K562 (cell line): ENCODE measurements around the gene ADNP. TPM values are rescaled to one million over a fixed set of nuclear protein-coding genes. Genes with fewer than 3 reads are reported as not detected.

ENCODE experiments used
- ATAC-seq: fragments of 200-7000 bp; cut with Tn5 transposase; 3 replicates; pipeline ENCODE4 v1.9.1; 2020; ENCODE audit warnings: moderate library complexity
- BruUV-seq: library from RNA; stranded (reverse); fragments of 400-500 nt; replicated peaks from 2 replicates; lab custom pipeline; 2021; lab: Mats Ljungman, UMichigan
- CTCF ChIA-PET: fragments of 300-600 bp; formaldehyde crosslinking; extraction: SDS; loops from one replicate; lab custom pipeline; 2021; ENCODE audit warnings: low intra/inter-chr PET ratio; lab: Yijun Ruan, JAX
- POLR2A ChIA-PET: fragments of 300-600, 350-650 bp; sonication (Branson Sonifier 250); formaldehyde crosslinking; extraction: SDS; loops from one replicate; lab custom pipeline; 2021; ENCODE audit warnings: antibody characterized with exemption, inconsistent platforms; lab: Yijun Ruan, JAX
- DNase-seq, 4 experiments: peaks; one replicate each; pipeline versions ENCODE4 v3.0.0 to v3.0.0-alpha.2; 2011 to 2018; ENCODE audit warnings: low spot score in 3 of 4, mixed read lengths in 3 of 4; ENCODE audit errors: extremely low read depth in 1 of 4
- FAIRE-seq: peaks from 2 replicates; lab custom pipeline; 2011; peaks lifted over from hg19 to GRCh38; lab: Jason Lieb, UNC
- H2AFZ ChIP-seq: 2 replicates; pipeline ENCODE4 v1.6.0; 2011; ENCODE audit warnings: low read depth, low read length, control low read depth, inconsistent platforms
- H3K27ac ChIP-seq: fragments of 200-600 bp; 3 replicates; pipeline ENCODE4 v1.8.0; 2011; ENCODE audit warnings: low read depth, mild to moderate bottlenecking, control low read depth, inconsistent platforms, low read length, moderate library complexity, mixed read lengths; ENCODE audit errors: extremely low read depth
- H3K27me3 ChIP-seq, 2 experiments: fragments of 300-600 bp in 1 of 2; 2 replicates in 1 of 2; 3 replicates in 1 of 2; pipeline versions ENCODE4 v1.6.0 to v1.8.0; 2011; ENCODE audit warnings: inconsistent platforms in 2 of 2, low read length in 2 of 2, mild to moderate bottlenecking in 1 of 2, mixed read lengths in 1 of 2, moderate library complexity in 1 of 2; ENCODE audit not compliant: control insufficient read depth in 2 of 2, insufficient read depth in 2 of 2
- H3K36me3 ChIP-seq: fragments of 300-600 bp; 3 replicates; pipeline ENCODE4 v1.8.0; 2011; ENCODE audit warnings: mild to moderate bottlenecking, low read length, inconsistent platforms; ENCODE audit not compliant: control insufficient read depth, insufficient read depth
- H3K4me1 ChIP-seq, 2 experiments: fragments of 200-600 bp in 1 of 2; replicated peaks in 1 of 2; 2 replicates in 1 of 2; 3 replicates in 1 of 2; pipeline versions ENCODE4 v1.5.1 to v1.8.0; 2011; ENCODE audit warnings: inconsistent platforms in 2 of 2, low read length in 2 of 2, mild to moderate bottlenecking in 1 of 2, mixed read lengths in 1 of 2, moderate library complexity in 1 of 2; ENCODE audit not compliant: control insufficient read depth in 2 of 2, insufficient read depth in 2 of 2
- H3K4me2 ChIP-seq: 2 replicates; pipeline ENCODE4 v1.6.1; 2011; ENCODE audit warnings: low read length, control low read depth, inconsistent platforms, mixed read lengths; ENCODE audit not compliant: insufficient read depth
- H3K4me3 ChIP-seq: fragments of 200-600 bp; sonication (generic), shearing (Covaris generic); 2 replicates; pipeline ENCODE4 v1.5.1; 2016; ENCODE audit warnings: control low read depth, inconsistent platforms
- H3K79me2 ChIP-seq: fragments of 200-600 bp; 3 replicates; pipeline ENCODE4 v1.8.0; 2011; ENCODE audit warnings: low read length, inconsistent platforms; ENCODE audit not compliant: control insufficient read depth, insufficient read depth
- H3K9ac ChIP-seq, 2 experiments: 2 replicates each; pipeline versions ENCODE4 v1.6.0 to v1.6.1; 2011; ENCODE audit warnings: low read depth in 2 of 2, low read length in 2 of 2, control low read depth in 1 of 2, inconsistent platforms in 1 of 2, mild to moderate bottlenecking in 1 of 2, mixed read lengths in 1 of 2; ENCODE audit not compliant: insufficient read depth in 1 of 2
- H3K9me1 ChIP-seq: one replicate; pipeline ENCODE4 v1.6.0; 2011; ENCODE audit warnings: inconsistent platforms, mild to moderate bottlenecking, low read length, moderate library complexity; ENCODE audit not compliant: control insufficient read depth, insufficient read depth
- H3K9me3 ChIP-seq: replicated peaks from 2 replicates; pipeline ENCODE4 v1.5.1; 2011; ENCODE audit warnings: low read depth, low read length, inconsistent platforms; ENCODE audit not compliant: control insufficient read depth, insufficient read depth
- H4K20me1 ChIP-seq: replicated peaks from 2 replicates; pipeline ENCODE4 v1.6.1; 2011; ENCODE audit warnings: low read length, inconsistent platforms, mixed read lengths; ENCODE audit not compliant: control insufficient read depth, insufficient read depth
- HNRNPH1 ChIP-seq: fragments of 200-400 bp; formaldehyde crosslinking; optimal IDR thresholded peaks from 2 replicates; pipeline ENCODE3; 2017; ENCODE audit warnings: low read depth, mild to moderate bottlenecking, low read length, moderate library complexity
- NCOA4 ChIP-seq: fragments of 450-650 bp; IDR thresholded peaks from 2 replicates; pipeline ENCODE4 v1.6.1; 2018; ENCODE audit warnings: mild to moderate bottlenecking; ENCODE audit not compliant: partially characterized antibody
- NFIC ChIP-seq: fragments of 450-650 bp; IDR thresholded peaks from 2 replicates; pipeline ENCODE4 v1.6.1; 2017; ENCODE audit warnings: mild to moderate bottlenecking, inconsistent platforms
- PTBP1 ChIP-seq: fragments of 200-400 bp; formaldehyde crosslinking; IDR thresholded peaks from 2 replicates; pipeline ENCODE4 v1.6.1; 2017; ENCODE audit warnings: low read depth, low read length
- ZNF121 ChIP-seq: sonication (generic); formaldehyde crosslinking; conservative IDR thresholded peaks from 2 replicates; pipeline ENCODE4 v1.8.0; 2022; ENCODE audit warnings: missing genetic modification reagents
- ZNF354B ChIP-seq: fragments of 250-450 bp; sonication (Bioruptor Pico); IDR thresholded peaks from 2 replicates; pipeline ENCODE4 v1.4.0; 2020
- WGBS: fragments of 100-300 bp; shearing (Covaris generic); methylation state at CpG from one replicate; pipeline ENCODE4 v1.1.6; 2016; ENCODE audit warnings: low coverage, mixed read lengths; ENCODE audit not compliant: insufficient coverage; ENCODE audit errors: missing lambda C conversion rate; 5-methylcytosine and 5-hydroxymethylcytosine counted together
- in situ Hi-C: fragments of 300-500 bp; cut with MboI; formaldehyde crosslinking; loops from 4 replicates; pipeline ENCODE4 v1.15.0; 2018; ENCODE audit warnings: inconsistent platforms, mixed read lengths
- intact Hi-C: fragments of 100-400 bp; cut with micrococcal nuclease; formaldehyde crosslinking; loops from 2 replicates; pipeline ENCODE4 v1.14.2; 2022
- polyA plus RNA-seq, 8 experiments: library from polyadenylated mRNA; depleted of rRNA in 4 of 8; stranded (reverse) in 5 of 8; unstranded in 3 of 8; fragments of >200 nt; fragmentation: Nextera tagmentation in 2 of 8; fragmentation: Illumina TruSeq in 1 of 8; extraction: Ambion mirVana in 2 of 8; extraction: Trizol in 1 of 8; gene quantifications; 2 replicates each; pipeline versions ENCODE4 v1.2.1 to v1.2.3, GENCODE V29; 2011 to 2014; ENCODE audit warnings: inconsistent platforms in 1 of 8, missing spikeins in 1 of 8
- total RNA-seq, 7 experiments: library from RNA; depleted of rRNA in 6 of 7; stranded (reverse); fragments of >200 nt in 6 of 7; fragmentation: Illumina TruSeq in 2 of 7; extraction: Trizol in 2 of 7; gene quantifications; 2 replicates each; pipeline versions ENCODE4 v1.2.1 to v1.2.3, GENCODE V29; 2011 to 2021; ENCODE audit warnings: low replicate concordance in 1 of 7

Gene ADNP
- total and polyA plus RNA-seq, 9 of the 15 experiments (the other 6 are each of a cell fraction or from before 2014, with no cell fraction given), result 17.8 to 59.9 (median 25.3) TPM

DNA sequence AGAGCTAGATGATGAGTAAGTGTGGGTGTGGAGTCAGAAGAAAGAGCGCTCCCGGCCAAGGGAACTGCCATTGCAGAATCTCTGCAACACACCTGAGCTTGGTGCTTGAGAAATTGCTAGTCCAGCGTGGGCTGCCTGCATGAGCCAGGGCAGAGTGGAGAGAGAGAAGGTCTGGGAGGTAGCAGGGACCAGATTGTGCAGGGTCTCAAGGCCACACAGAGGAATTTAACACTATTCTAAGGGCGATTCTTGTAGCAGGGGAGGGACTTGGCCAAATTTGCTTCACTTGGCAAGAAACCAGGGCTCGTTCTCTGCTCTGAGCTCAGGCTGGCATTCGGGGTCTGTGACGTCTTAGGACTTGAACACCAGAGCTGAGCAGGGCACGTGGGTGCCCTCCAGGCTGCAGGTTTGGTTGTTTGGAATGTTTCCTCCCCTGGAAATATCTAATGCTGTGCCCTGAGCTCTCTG is 82.9 kb downstream of the ADNP start:
- H3K9me1 ChIP-seq, result no peaks in the 10 kb centered on the region
- intact Hi-C loops, result no loop called here
- no peak overlapping the region for H3K9ac ChIP-seq
- no peak overlapping the region for H3K27ac ChIP-seq
- no peaks in the 10 kb centered on the region for H3K79me2 ChIP-seq
- H3K4me1 ChIP-seq, result peaks cover 0 to 26% of the 10 kb centered on the region in 2 experiments; a peak in 3 of 5 replicates
- BruUV-seq, result no TSS peak
- H3K4me3 ChIP-seq, result no peak overlapping the region
- no peak for DNase-seq
- peaks cover 3 to 15% of the 10 kb centered on the region in 2 experiments; a peak in 3 of 5 replicates for H3K27me3 ChIP-seq
- ChIA-PET CTCF (no interaction called here), POLR2A (interaction anchor here (0.6 to 0.7 kb wide), 2 partner anchors 17 to 26 kb away, joined by 3 read pairs; no protein-coding TSS in a partner anchor)
- no peak overlapping the region for H3K4me2 ChIP-seq
- no peak for ATAC-seq
- no peak for TF ChIP-seq ZNF354B
- TF ChIP-seq ZNF121 (CRISPR knock-in tag), result 0 out of 2 replicates have a peak, but pooled peaks have one; percentile 4
- no peak for TF ChIP-seq PTBP1
- H3K9me3 ChIP-seq, result no peaks in the 10 kb centered on the region
- whole genome bisulfite sequencing, result 6% methylated on average over 8 of the region's 8 CpGs
- no peaks in the 10 kb centered on the region for H4K20me1 ChIP-seq
- in situ Hi-C loops, result no loop called here
- no peak for FAIRE-seq
- 0 out of 2 replicates have a peak overlapping the region, but pooled peaks have one; percentile 9 for H2AFZ ChIP-seq
- no peaks in the 10 kb centered on the region for H3K36me3 ChIP-seq

DNA sequence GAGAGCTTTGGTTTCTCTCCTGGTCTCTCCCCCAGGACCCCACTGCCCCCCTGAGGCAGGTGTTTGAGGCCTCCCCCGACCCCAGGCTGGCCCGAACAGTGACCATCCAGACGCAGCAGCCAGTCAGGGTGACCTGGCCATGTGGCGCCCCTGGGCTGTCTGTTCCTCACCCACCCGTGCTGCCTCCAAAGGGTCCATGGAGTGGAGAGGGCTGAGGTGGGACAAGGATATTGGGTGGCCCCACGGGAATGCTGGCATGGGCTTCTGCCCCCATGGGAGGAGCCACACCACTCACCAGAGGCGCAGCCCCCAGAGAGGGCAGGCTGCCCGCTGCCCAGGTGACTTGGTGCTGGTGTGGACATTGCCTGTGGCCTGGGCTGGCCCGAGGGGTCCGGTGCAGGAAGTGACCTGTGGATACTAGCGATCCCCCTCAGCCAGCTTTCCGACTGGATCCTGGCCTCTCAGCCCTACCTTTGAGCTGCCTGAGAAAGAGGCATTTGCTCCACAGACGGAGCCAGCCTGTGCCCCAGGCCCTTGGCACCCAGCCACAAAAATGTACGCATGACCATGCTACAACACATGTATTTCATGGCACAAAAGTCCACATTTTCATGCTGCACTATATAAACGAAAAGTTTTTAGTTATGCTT is 85.5 kb downstream of the ADNP start:
- H4K20me1 ChIP-seq, result no peaks in the 10 kb centered on the region
- no peaks in the 10 kb centered on the region for H3K9me3 ChIP-seq
- 25% methylated on average over 11 of the region's 15 CpGs for whole genome bisulfite sequencing
- H3K4me3 ChIP-seq, result no peak overlapping the region
- H3K4me2 ChIP-seq, result no peak overlapping the region
- intact Hi-C loops (no loop called here), in situ Hi-C loops (no loop called here)
- peaks cover 3 to 15% of the 10 kb centered on the region in 2 experiments; a peak in 3 of 5 replicates for H3K27me3 ChIP-seq
- DNase-seq, result no peak
- no peak for FAIRE-seq
- no peaks in the 10 kb centered on the region for H3K9me1 ChIP-seq
- no peak for TF ChIP-seq NCOA4
- no peak for TF ChIP-seq HNRNPH1
- peak; percentile 30; the same call in 1 of the 2 replicates for TF ChIP-seq NFIC
- H3K36me3 ChIP-seq, result no peaks in the 10 kb centered on the region
- no peak overlapping the region for H3K27ac ChIP-seq
- H3K9ac ChIP-seq, result no peak overlapping the region; a peak in 1 of 4 replicates
- no peak overlapping the region for H2AFZ ChIP-seq
- POLR2A ChIA-PET, result interaction anchor here (0.6 kb wide), 1 partner anchor 15 kb away, joined by 4 read pairs; no protein-coding TSS in a partner anchor
- no peaks in the 10 kb centered on the region for H3K79me2 ChIP-seq
- peaks cover 0 to 27% of the 10 kb centered on the region in 2 experiments; a peak in 3 of 5 replicates for H3K4me1 ChIP-seq
- BruUV-seq, result no TSS peak
- CTCF ChIA-PET, result no interaction called here
- ATAC-seq, result no peak
